Measurements from ENCODE around the gene HCRT. TPM values are rescaled to one million over a fixed set of nuclear protein-coding genes. Genes with fewer than 3 reads are reported as not detected.
"Not testable (repeated sequence)": the region's sequence is repeated elsewhere in the genome, so short reads cannot be mapped to it uniquely, and the experiment has no call there.

Gene HCRT
- total RNA-seq, 2 experiments from 2014 or later, result not detected

GRCh38 chr17:42167807-42168206 is 17.4 kb downstream of the HCRT start:
- no peak overlapping the region for H3K4me3 Mint-ChIP-seq
- no peaks in the 10 kb centered on the region for H3K4me1 Mint-ChIP-seq (ENCODE audit: low read depth)
- CTCF ChIA-PET, result interaction anchor here (0.8 kb wide), 1 partner anchor 12 kb away, joined by 3 read pairs; no protein-coding TSS in a partner anchor
- no peak for DNase-seq
- H3K36me3 Mint-ChIP-seq (ENCODE audit: low read depth), result no peaks in the 10 kb centered on the region
- intact Hi-C loops (cut with micrococcal nuclease), result no loop called here
- H3K9me3 Mint-ChIP-seq, result no peaks in the 10 kb centered on the region
- H3K27ac Mint-ChIP-seq, result no peak overlapping the region
- no peaks in the 10 kb centered on the region for H3K27me3 Mint-ChIP-seq (ENCODE audit: low read depth)

DNA sequence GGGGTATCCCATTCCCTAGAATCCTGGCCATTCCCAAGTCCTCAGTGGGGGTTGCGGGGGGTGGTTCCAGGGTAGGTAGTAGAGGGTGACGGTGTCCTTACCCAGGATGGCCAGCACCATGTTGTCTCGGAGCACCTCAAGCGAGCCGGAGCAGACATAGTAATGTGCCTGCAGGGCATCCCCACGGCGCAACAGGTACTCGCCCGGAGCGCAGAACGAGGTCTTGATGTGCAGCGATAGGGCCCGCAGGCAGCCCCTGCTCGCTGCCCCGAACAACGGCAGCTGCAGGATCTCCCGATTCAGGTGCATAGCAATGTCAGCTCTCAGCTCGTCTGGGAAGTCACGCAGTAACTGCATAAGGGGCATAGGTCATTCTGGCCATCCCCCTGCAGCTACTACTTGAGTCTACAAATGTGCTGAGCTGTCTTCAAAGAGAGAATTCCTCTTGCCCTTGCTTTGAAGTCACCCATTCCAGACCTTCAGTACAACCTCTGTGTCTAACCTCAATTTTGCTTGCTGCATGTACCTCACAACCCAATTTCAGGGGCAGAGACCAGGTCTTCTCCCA is 19.0 kb downstream of the HCRT start:
- CTCF ChIA-PET, result no interaction called here
- Mint-ChIP-seq H3K4me1 (ENCODE audit: low read depth) (no peaks in the 10 kb centered on the region), H3K36me3 (ENCODE audit: low read depth) (no peaks in the 10 kb centered on the region), H3K4me3 (no peak overlapping the region), H3K9me3 (no peaks in the 10 kb centered on the region), H3K27me3 (ENCODE audit: low read depth) (no peaks in the 10 kb centered on the region), H3K27ac (no peak overlapping the region)
- intact Hi-C loops (cut with micrococcal nuclease), result no loop called here
- DNase-seq, result no peak

DNA sequence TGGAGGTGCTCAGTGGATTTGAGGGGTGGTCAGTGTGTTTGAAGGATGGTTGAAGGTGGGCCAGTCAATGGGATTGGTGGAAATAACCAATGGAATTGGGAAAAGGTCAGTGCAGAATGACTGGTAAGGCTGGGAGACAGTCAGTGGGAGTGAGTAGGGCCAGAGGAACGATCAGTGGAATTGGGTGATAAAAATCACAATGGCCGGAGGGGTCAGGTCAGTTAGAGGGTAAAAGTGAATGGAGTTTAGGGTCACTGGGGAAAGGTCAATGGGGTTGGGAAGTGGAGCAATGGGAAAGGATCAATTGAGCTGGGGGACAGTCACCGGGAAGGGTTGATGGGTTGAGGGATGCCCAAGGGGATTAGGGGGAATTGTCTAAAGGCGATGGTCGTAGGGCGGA is 19.5 kb downstream of the HCRT start:
- intact Hi-C loops (cut with micrococcal nuclease), result no loop called here
- no peaks in the 10 kb centered on the region for H3K36me3 Mint-ChIP-seq (ENCODE audit: low read depth)
- H3K27me3 Mint-ChIP-seq (ENCODE audit: low read depth), result no peaks in the 10 kb centered on the region
- no peak overlapping the region for H3K27ac Mint-ChIP-seq
- no peaks in the 10 kb centered on the region for H3K4me1 Mint-ChIP-seq (ENCODE audit: low read depth)
- CTCF ChIA-PET, result no interaction called here
- H3K9me3 Mint-ChIP-seq, result no peaks in the 10 kb centered on the region
- no peak for DNase-seq
- no peak overlapping the region for H3K4me3 Mint-ChIP-seq

DNA sequence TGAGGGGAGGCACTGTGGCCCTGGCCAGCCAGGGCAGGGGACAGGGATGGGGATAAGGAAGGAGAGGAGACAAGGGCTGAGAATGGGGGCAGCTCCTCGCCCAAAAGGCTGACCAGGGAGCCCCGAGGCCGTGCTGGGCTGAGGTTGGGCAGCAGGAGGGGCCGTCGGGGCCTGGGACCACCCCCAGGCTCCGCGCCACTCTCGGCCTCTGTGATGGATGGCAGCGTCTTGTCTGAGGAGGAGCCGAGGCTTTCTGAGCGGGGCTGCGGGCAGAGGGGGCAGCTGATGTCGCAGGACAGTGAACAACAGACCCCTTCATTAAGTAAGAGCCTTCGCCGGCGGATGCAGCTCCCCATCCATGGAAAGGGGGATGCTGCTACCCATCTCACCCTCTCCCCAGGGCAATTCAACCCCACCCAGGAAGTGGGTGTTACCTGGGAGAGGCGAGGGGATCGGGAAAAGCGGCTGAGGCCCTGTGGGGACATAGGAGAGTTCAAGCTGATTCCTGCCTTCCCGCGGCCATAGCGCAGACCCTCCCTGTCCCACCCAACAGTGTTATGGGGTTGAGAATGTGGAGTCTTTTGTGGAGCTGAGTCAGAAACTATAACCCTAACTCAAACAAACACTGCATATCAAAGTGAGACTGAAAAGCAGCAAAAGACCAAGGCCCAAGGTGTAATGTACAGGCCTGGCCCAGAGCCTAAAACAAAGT is 21.4 kb downstream of the HCRT start:
- H3K27me3 Mint-ChIP-seq (ENCODE audit: low read depth), result no peaks in the 10 kb centered on the region

GRCh38 chr17:42163113-42163512 is 22.1 kb downstream of the HCRT start:
- H3K27me3 Mint-ChIP-seq (ENCODE audit: low read depth), result no peaks in the 10 kb centered on the region
- no peak overlapping the region for H3K27ac Mint-ChIP-seq
- no peaks in the 10 kb centered on the region for H3K4me1 Mint-ChIP-seq (ENCODE audit: low read depth)
- H3K4me3 Mint-ChIP-seq, result no peak overlapping the region
- CTCF ChIA-PET, result interaction anchor here (1.1 to 3.2 kb wide), 4 partner anchors 18 to 237 kb away, joined by 3 to 11 read pairs (median 3); partner anchors contain the start of gene KCNH4
- peak; percentile 52 for DNase-seq
- H3K9me3 Mint-ChIP-seq, result no peaks in the 10 kb centered on the region
- H3K36me3 Mint-ChIP-seq (ENCODE audit: low read depth), result no peaks in the 10 kb centered on the region
- intact Hi-C loops (cut with micrococcal nuclease), result no loop called here

More for the DNA sequence above, 21.4 kb downstream of the HCRT start:
- no peak overlapping the region for H3K27ac Mint-ChIP-seq
- no peaks in the 10 kb centered on the region for H3K4me1 Mint-ChIP-seq (ENCODE audit: low read depth)
- no peaks in the 10 kb centered on the region for H3K9me3 Mint-ChIP-seq
- H3K4me3 Mint-ChIP-seq, result no peak overlapping the region
- CTCF ChIA-PET, result interaction anchor here (0.5 to 3.2 kb wide), 6 partner anchors 17 to 287 kb away, joined by 3 to 11 read pairs (median 3); partner anchors contain the start of gene KCNH4
- intact Hi-C loops (cut with micrococcal nuclease), result no loop called here
- H3K36me3 Mint-ChIP-seq (ENCODE audit: low read depth), result no peaks in the 10 kb centered on the region
- no peak for DNase-seq

DNA sequence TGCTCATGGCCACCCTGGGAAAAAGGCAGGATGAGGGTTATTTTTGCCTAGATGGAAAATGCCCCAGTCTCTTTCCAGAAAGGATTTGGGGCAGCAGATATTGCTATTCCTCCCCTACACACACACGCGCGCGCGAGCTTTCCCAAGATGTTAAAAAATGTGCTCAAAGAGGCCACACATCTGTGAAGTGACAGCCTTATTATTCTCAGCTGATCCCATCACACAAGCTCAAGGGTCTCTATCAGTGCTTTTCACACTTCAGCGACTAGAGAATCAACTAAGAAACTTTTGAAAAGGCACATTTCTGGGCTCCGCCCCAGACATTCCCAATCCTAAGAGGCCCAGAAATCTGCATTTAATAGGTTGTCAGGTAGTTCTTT is 24.7 kb downstream of the HCRT start:
- Mint-ChIP-seq H3K27ac (no peak overlapping the region), H3K4me1 (ENCODE audit: low read depth) (peaks cover 6% of the 10 kb centered on the region), H3K36me3 (ENCODE audit: low read depth) (no peaks in the 10 kb centered on the region), H3K27me3 (ENCODE audit: low read depth) (no peaks in the 10 kb centered on the region), H3K4me3 (no peak overlapping the region), H3K9me3 (no peaks in the 10 kb centered on the region)
- CTCF ChIA-PET, result interaction anchor here (0.6 kb wide), 1 partner anchor 197 kb away, joined by 3 read pairs; no protein-coding TSS in a partner anchor
- intact Hi-C loops (cut with micrococcal nuclease), result no loop called here
- no peak for DNase-seq

DNA sequence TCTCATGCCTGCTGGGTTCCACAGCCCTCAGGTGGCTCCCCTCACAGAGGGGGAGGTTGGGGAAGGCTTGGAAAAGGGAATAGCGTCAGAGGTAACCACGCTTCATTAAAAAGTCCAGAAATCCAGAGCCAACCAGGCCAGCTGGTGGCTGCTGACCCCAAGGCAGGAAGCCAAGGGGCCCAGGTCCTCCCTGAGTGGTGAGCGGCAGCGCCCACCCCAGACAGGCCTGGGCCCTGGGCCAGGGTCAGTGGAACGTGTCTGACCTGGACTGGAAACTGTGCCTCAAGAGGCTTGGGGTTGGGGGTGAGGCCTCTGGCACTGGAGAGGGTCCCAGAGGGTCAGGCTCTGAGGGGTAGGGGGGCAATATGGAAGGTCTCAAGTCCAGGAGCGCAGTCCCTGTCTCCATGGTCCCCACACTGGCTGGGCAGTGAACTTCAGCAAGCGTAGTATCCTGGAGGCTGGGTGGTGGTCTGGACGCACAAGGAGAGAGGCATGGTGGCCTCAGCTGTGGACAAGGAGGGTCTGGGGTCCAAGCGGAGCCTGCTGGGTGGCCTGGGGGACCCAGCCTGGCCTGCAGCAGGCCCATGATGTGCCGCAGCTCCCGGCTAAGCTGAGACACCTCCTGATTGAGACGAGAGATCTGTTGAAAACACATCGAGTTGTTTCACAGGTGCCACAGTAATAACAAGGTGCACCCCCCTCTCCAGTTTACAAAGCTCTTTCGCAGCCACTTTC is 25.3 kb downstream of the HCRT start:
- no peak overlapping the region for H3K27ac Mint-ChIP-seq
- no peak overlapping the region for H3K4me3 Mint-ChIP-seq
- no peaks in the 10 kb centered on the region for H3K9me3 Mint-ChIP-seq
- H3K4me1 Mint-ChIP-seq (ENCODE audit: low read depth), result peaks cover 8% of the 10 kb centered on the region
- no peak for DNase-seq
- H3K36me3 Mint-ChIP-seq (ENCODE audit: low read depth), result no peaks in the 10 kb centered on the region
- intact Hi-C loops (cut with micrococcal nuclease), result no loop called here
- CTCF ChIA-PET, result interaction anchor here (0.6 kb wide), 1 partner anchor 197 kb away, joined by 3 read pairs; no protein-coding TSS in a partner anchor
- H3K27me3 Mint-ChIP-seq (ENCODE audit: low read depth), result no peaks in the 10 kb centered on the region

- no peak for DNase-seq
- peaks cover 8% of the 10 kb centered on the region for H3K36me3 Mint-ChIP-seq (ENCODE audit: low read depth)
- H3K9me3 Mint-ChIP-seq, result no peaks in the 10 kb centered on the region
- CTCF ChIA-PET, result interaction anchor here (0.6 to 1.2 kb wide), 4 partner anchors 74 to 189 kb away, joined by 3 read pairs; partner anchors contain the start of gene CNP
- H3K27ac Mint-ChIP-seq, result peak overlapping the region; percentile 61
- no peaks in the 10 kb centered on the region for H3K27me3 Mint-ChIP-seq (ENCODE audit: low read depth)
- H3K4me3 Mint-ChIP-seq, result peak overlapping the region; percentile 83
- intact Hi-C loops (cut with micrococcal nuclease), result loop anchor here (1.0 to 2.0 kb wide), 6 partner anchors 25 to 236 kb away; partner anchors contain the start of genes CNP, DHX58, KAT2A and KCNH4
- peaks cover 36% of the 10 kb centered on the region for H3K4me1 Mint-ChIP-seq (ENCODE audit: low read depth)
Observed at GRCh38 chr17:42155614-42156045, 29.6 kb downstream of the HCRT start.

DNA sequence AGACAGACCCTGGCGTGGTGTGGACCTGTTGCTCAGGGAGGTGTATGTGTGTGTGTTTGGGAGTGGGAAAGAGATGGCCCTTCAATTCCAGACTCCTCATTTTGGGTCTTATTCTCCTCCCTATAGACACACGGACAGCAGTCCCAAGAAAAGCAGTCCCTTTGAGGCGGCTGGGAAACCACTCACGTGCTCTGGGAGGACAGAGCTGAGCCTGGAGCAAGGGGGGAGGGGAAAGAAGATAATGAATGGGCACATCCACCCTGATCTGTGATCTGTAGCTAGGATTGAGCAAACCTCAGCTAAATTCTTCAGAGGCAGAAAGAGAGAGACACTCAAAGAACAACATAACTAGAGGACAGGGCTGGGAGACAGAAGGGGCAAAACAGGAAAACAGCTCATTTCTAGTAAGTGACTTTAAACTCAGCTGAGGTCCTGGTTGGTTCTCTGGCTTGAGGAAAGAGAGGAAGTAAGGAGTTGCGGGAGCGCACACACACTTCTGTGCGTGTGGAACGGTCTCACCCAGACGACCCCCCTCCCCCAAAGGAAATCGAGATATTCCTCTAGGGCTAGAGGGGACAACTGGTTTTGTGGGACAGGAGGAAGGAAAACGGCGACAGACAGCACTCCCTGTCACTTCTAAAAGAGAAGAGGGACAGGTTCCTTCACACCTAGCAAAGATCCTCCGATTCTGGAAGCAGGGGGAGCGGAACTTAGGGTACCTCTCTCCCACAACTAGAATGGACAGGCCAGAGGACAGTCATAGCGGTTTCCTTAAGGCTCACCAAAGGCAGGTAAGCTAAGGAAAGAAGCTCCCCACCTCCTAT is 31.1 kb downstream of the HCRT start:
- intact Hi-C loops (cut with micrococcal nuclease), result loop anchor here (2.0 kb wide), 2 partner anchors 27 to 41 kb away; partner anchors contain the start of genes DHX58 and KCNH4
- Mint-ChIP-seq H3K4me1 (ENCODE audit: low read depth) (peaks cover 39% of the 10 kb centered on the region), H3K27ac (peak overlapping the region; percentile 87), H3K27me3 (ENCODE audit: low read depth) (no peaks in the 10 kb centered on the region), H3K36me3 (ENCODE audit: low read depth) (peaks cover 8% of the 10 kb centered on the region), H3K9me3 (no peaks in the 10 kb centered on the region), H3K4me3 (peak overlapping the region; percentile 83)
- CTCF ChIA-PET, result interaction anchor here (0.6 to 0.7 kb wide), 2 partner anchors 28 to 32 kb away, joined by 3 to 4 read pairs; no protein-coding TSS in a partner anchor
- DNase-seq, result no peak

DNA sequence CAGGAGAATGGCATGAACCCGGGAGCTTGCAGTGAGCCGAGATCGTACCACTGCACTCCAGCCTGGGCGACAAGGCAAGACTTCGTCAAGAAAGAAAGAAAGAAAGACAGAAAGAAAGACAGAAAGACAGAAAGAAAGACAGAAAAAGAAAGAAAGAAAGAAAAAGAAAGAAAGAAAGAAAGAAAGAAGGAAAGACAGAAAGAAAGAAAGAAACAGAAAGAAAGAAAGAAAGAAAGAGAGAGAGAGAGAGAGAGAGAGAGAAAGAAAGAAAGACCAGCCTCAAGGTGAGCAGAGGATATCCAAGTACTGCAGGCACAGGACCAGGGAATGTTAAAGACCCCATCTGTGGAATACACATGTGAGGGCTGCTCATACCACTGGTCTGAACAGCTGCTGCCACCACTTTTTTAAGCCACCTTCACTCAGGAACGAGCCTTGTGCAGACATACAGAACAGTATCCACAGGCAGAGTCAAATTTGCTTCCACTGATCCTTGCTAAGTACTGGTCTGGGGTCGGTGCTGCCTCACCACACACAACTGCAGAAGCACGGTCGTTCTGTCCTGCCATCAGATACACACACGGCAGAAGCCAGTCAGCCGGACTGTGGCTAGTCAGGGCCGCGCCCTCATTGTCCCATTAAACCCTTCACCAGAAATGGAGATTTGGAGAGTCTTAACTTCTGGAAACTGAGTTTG is 38.2 kb downstream of the HCRT start:
- H3K4me3 Mint-ChIP-seq, result no peak overlapping the region
- peaks cover 28% of the 10 kb centered on the region for H3K4me1 Mint-ChIP-seq (ENCODE audit: low read depth)
- H3K27me3 Mint-ChIP-seq (ENCODE audit: low read depth), result no peaks in the 10 kb centered on the region
- H3K9me3 Mint-ChIP-seq, result no peaks in the 10 kb centered on the region
- no peak overlapping the region for H3K27ac Mint-ChIP-seq
- CTCF ChIA-PET, result no interaction called here
- intact Hi-C loops (cut with micrococcal nuclease), result no loop called here
- DNase-seq, result no peak
- H3K36me3 Mint-ChIP-seq (ENCODE audit: low read depth), result peaks cover 4% of the 10 kb centered on the region

GRCh38 chr17:42143138-42143537 is 42.1 kb downstream of the HCRT start:
- DNase-seq; H3K4me3 Mint-ChIP-seq; H3K27ac Mint-ChIP-seq; intact Hi-C loops (cut with micrococcal nuclease); H3K36me3 Mint-ChIP-seq (ENCODE audit: low read depth); H3K27me3 Mint-ChIP-seq (ENCODE audit: low read depth); H3K9me3 Mint-ChIP-seq: not testable (repeated sequence)
- H3K4me1 Mint-ChIP-seq (ENCODE audit: low read depth), result peaks cover 34% of the 10 kb centered on the region
- CTCF ChIA-PET, result interaction anchor here (0.6 to 1.4 kb wide), 2 partner anchors 14 to 25 kb away, joined by 3 read pairs; no protein-coding TSS in a partner anchor
